ENCODE measurements around the gene ZNF516.

GRCh38 chr18:76389716-76390115, 105.3 kb downstream of the ZNF516 start:
- TF ChIP-seq POLR2A (IDR thresholded peaks at IDR 0.05; ENCODE audit: low read depth, low read length) = no peak
- no peak for TF ChIP-seq POLR2AphosphoS5 (IDR thresholded peaks at IDR 0.05; ENCODE audit: low read depth, low read length)
- TF ChIP-seq TAF1 (IDR thresholded peaks at IDR 0.05; ENCODE audit: borderline replicate concordance, low read depth, low read length) = no peak

Measured in GM12892 (cell line).